HEK293 (cell line): ENCODE results near the gene PNPLA3.

Source experiments
- CTCF ChIA-PET: fragments of 350-600 bp; formaldehyde crosslinking; extraction: SDS; loops from one replicate; lab custom pipeline; 2021; ENCODE audit warnings: antibody characterized with exemption; lab: Yijun Ruan, JAX
- POLR2A ChIA-PET: fragments of 300-600 bp; formaldehyde crosslinking; extraction: SDS; loops from one replicate; lab custom pipeline; 2020; ENCODE audit warnings: antibody characterized with exemption, inconsistent platforms; lab: Yijun Ruan, JAX
- H3K27ac ChIP-seq: fragments of 200-500 bp; sonication (Bioruptor generic); 2 replicates; pipeline ENCODE4 v1.5.1; 2014; ENCODE audit warnings: low read depth, low read length, control low read depth, inconsistent platforms; ENCODE audit errors: extremely low read depth
- H3K36me3 ChIP-seq, 2 experiments: fragments of 200-500 bp in 1 of 2; sonication (Bioruptor generic) in 1 of 2; 1 replicate in 1 of 2; 2 replicates in 1 of 2; pipeline ENCODE4 v1.5.1; 2014 to 2017; ENCODE audit warnings: inconsistent platforms in 2 of 2, low read length in 2 of 2; ENCODE audit not compliant: control insufficient read depth in 2 of 2, insufficient read depth in 1 of 2
- H3K4me1 ChIP-seq: fragments of 200-500 bp; sonication (Bioruptor generic); 2 replicates; pipeline ENCODE4 v1.5.1; 2014; ENCODE audit warnings: mild to moderate bottlenecking, low read length, inconsistent platforms; ENCODE audit not compliant: control insufficient read depth, insufficient read depth
- H3K4me3 ChIP-seq: 2 replicates; pipeline ENCODE4 v1.5.1; 2011; ENCODE audit warnings: low read depth, mild to moderate bottlenecking, control low read depth, low read length, moderate library complexity
- H3K9me3 ChIP-seq: fragments of 200-500 bp; sonication (Bioruptor generic); 2 replicates; pipeline ENCODE4 v1.5.1; 2014; ENCODE audit warnings: low read depth, low read length, inconsistent platforms; ENCODE audit not compliant: control insufficient read depth, insufficient read depth
- GLIS2 ChIP-seq: fragments of 450-650 bp; formaldehyde crosslinking; IDR thresholded peaks from 2 replicates; pipeline ENCODE4 v1.5.1; 2016; ENCODE audit warnings: missing biosample characterization, missing genetic modification characterization
- PRDM10 ChIP-seq: fragments of 450-650 bp; formaldehyde crosslinking; IDR thresholded peaks from 2 replicates; pipeline ENCODE4 v1.5.1; 2016; ENCODE audit warnings: missing biosample characterization, missing genetic modification characterization
- RBAK ChIP-seq: fragments of 450-650 bp; formaldehyde crosslinking; IDR thresholded peaks from 2 replicates; pipeline ENCODE4 v1.5.1; 2016; ENCODE audit warnings: missing biosample characterization, missing genetic modification characterization
- ZBTB1 ChIP-seq: fragments of 450-650 bp; formaldehyde crosslinking; IDR thresholded peaks from 2 replicates; pipeline ENCODE4 v1.5.1; 2016; ENCODE audit warnings: missing biosample characterization, missing genetic modification characterization
- ZBTB49 ChIP-seq: fragments of 450-650 bp; formaldehyde crosslinking; IDR thresholded peaks from 2 replicates; pipeline ENCODE4 v1.5.1; 2016; ENCODE audit warnings: missing biosample characterization, missing genetic modification characterization, low read depth
- ZNF155 ChIP-seq: fragments of 450-650 bp; formaldehyde crosslinking; IDR thresholded peaks from 2 replicates; pipeline ENCODE4 v1.5.1; 2016; ENCODE audit warnings: missing biosample characterization, missing genetic modification characterization
- ZNF24 ChIP-seq: fragments of 450-650 bp; formaldehyde crosslinking; IDR thresholded peaks from 2 replicates; pipeline ENCODE4 v1.5.1; 2016; ENCODE audit warnings: missing biosample characterization, missing genetic modification characterization
- ZNF513 ChIP-seq: fragments of 450-650 bp; IDR thresholded peaks from 2 replicates; pipeline ENCODE4 v1.5.1; 2018; ENCODE audit warnings: missing biosample characterization, missing genetic modification characterization
- ZNF518A ChIP-seq: fragments of 450-650 bp; formaldehyde crosslinking; conservative IDR thresholded peaks from 2 replicates; pipeline ENCODE4 v1.5.1; 2016; ENCODE audit warnings: low read depth, missing biosample characterization, missing genetic modification characterization
- ZNF529 ChIP-seq: fragments of 450-650 bp; formaldehyde crosslinking; IDR thresholded peaks from 2 replicates; pipeline ENCODE4 v1.5.1; 2017; ENCODE audit warnings: missing genetic modification characterization, missing biosample characterization; ENCODE audit not compliant: insufficient replicate concordance
- ZNF560 ChIP-seq: fragments of 450-650 bp; formaldehyde crosslinking; IDR thresholded peaks from 2 replicates; pipeline ENCODE4 v1.5.1; 2017; ENCODE audit warnings: missing biosample characterization, missing genetic modification characterization, borderline replicate concordance
- ZNF830 ChIP-seq: fragments of 450-650 bp; IDR thresholded peaks from 2 replicates; pipeline ENCODE4 v1.5.0; 2018; ENCODE audit warnings: missing biosample characterization, missing genetic modification characterization, low read depth, mild to moderate bottlenecking, moderate library complexity
- TF ChIP-seq, protein P1 (sequence below): IDR thresholded peaks from 2 replicates; pipeline ENCODE4 v1.6.1; 2011; ENCODE audit warnings: mild to moderate bottlenecking, low read depth, low read length, borderline replicate concordance
- TF ChIP-seq, protein P2 (sequence below): fragments of 450-650 bp; formaldehyde crosslinking; IDR thresholded peaks from 2 replicates; pipeline ENCODE4 v1.5.1; 2016; ENCODE audit warnings: missing biosample characterization, missing genetic modification characterization
- TF ChIP-seq, protein P3 (sequence below): fragments of 450-650 bp; formaldehyde crosslinking; IDR thresholded peaks from 2 replicates; pipeline ENCODE4 v1.5.1; 2016; ENCODE audit warnings: missing biosample characterization, missing genetic modification characterization
- TF ChIP-seq, protein P4 (sequence below): fragments of 450-650 bp; formaldehyde crosslinking; IDR thresholded peaks from 2 replicates; pipeline ENCODE4 v1.5.1; 2016; ENCODE audit warnings: missing biosample characterization, missing genetic modification characterization

PNPLA3 gene

GRCh38 chr22:43925433-43926348, 2.1 kb downstream of the PNPLA3 start (continued):
- TF ChIP-seq ZNF830 (no peak), ZNF529 (tag by site-specific recombination) (no peak), ZNF155 (tag by site-specific recombination) (no peak), ZNF518A (tag by site-specific recombination) (no peak), ZNF513 (tag by site-specific recombination) (no peak), ZNF24 (tag by site-specific recombination) (no peak), ZBTB1 (tag by site-specific recombination) (no peak)
- TF ChIP-seq, protein P1, sequence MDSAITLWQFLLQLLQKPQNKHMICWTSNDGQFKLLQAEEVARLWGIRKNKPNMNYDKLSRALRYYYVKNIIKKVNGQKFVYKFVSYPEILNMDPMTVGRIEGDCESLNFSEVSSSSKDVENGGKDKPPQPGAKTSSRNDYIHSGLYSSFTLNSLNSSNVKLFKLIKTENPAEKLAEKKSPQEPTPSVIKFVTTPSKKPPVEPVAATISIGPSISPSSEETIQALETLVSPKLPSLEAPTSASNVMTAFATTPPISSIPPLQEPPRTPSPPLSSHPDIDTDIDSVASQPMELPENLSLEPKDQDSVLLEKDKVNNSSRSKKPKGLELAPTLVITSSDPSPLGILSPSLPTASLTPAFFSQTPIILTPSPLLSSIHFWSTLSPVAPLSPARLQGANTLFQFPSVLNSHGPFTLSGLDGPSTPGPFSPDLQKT, result no peak
- TF ChIP-seq, protein P2, sequence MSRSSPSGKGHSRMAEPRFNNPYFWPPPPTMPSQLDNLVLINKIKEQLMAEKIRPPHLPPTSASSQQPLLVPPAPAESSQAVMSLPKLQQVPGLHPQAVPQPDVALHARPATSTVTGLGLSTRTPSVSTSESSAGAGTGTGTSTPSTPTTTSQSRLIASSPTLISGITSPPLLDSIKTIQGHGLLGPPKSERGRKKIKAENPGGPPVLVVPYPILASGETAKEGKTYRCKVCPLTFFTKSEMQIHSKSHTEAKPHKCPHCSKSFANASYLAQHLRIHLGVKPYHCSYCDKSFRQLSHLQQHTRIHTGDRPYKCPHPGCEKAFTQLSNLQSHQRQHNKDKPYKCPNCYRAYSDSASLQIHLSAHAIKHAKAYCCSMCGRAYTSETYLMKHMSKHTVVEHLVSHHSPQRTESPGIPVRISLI (tag by site-specific recombination), result no peak
- TF ChIP-seq, protein P3, sequence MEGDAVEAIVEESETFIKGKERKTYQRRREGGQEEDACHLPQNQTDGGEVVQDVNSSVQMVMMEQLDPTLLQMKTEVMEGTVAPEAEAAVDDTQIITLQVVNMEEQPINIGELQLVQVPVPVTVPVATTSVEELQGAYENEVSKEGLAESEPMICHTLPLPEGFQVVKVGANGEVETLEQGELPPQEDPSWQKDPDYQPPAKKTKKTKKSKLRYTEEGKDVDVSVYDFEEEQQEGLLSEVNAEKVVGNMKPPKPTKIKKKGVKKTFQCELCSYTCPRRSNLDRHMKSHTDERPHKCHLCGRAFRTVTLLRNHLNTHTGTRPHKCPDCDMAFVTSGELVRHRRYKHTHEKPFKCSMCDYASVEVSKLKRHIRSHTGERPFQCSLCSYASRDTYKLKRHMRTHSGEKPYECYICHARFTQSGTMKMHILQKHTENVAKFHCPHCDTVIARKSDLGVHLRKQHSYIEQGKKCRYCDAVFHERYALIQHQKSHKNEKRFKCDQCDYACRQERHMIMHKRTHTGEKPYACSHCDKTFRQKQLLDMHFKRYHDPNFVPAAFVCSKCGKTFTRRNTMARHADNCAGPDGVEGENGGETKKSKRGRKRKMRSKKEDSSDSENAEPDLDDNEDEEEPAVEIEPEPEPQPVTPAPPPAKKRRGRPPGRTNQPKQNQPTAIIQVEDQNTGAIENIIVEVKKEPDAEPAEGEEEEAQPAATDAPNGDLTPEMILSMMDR, result no peak
- TF ChIP-seq, all 188 proteins: peak for 4

- Histone ChIP-seq H3K4me3 (no peak overlapping the region), H3K27ac (no peak overlapping the region), H3K4me1 (peaks cover 3% of the 10 kb centered on the region; the same call in 1 of the 2 replicates), H3K9me3 (no peaks in the 10 kb centered on the region), H3K36me3 (peaks cover 0 to 8% of the 10 kb centered on the region in 2 experiments; a peak in 1 of 3 replicates)
- POLR2A ChIA-PET, result no interaction called here
- CTCF ChIA-PET, result interaction anchor here (0.7 to 1.4 kb wide), 3 partner anchors 20 to 67 kb away, joined by 3 read pairs; no protein-coding TSS in a partner anchor
- TF ChIP-seq, protein P4, sequence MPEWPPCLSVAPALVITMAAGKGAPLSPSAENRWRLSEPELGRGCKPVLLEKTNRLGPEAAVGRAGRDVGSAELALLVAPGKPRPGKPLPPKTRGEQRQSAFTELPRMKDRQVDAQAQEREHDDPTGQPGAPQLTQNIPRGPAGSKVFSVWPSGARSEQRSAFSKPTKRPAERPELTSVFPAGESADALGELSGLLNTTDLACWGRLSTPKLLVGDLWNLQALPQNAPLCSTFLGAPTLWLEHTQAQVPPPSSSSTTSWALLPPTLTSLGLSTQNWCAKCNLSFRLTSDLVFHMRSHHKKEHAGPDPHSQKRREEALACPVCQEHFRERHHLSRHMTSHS, result no peak
- TF ChIP-seq PRDM10 (tag by site-specific recombination), result no peak
- TF ChIP-seq ZBTB49 (tag by site-specific recombination), result no peak
- no peak for TF ChIP-seq ZNF560 (tag by site-specific recombination)
- TF ChIP-seq GLIS2, result no peak; the same call in 1 of the 2 replicates
- no peak for TF ChIP-seq RBAK (tag by site-specific recombination)
Observed at GRCh38 chr22:43926349-43926710, 2.7 kb downstream of the PNPLA3 start.
